HG02642 (cell line): ENCODE measurements around the gene PPP1R3C.

Experiments used
- ATAC-seq: cut with Tn5 transposase; IDR thresholded peaks from one replicate; pipeline ENCODE4 v1.9.1; 2021; ENCODE audit warnings: mild to moderate bottlenecking; ENCODE audit not compliant: unreplicated experiment, poor library complexity

PPP1R3C gene

DNA sequence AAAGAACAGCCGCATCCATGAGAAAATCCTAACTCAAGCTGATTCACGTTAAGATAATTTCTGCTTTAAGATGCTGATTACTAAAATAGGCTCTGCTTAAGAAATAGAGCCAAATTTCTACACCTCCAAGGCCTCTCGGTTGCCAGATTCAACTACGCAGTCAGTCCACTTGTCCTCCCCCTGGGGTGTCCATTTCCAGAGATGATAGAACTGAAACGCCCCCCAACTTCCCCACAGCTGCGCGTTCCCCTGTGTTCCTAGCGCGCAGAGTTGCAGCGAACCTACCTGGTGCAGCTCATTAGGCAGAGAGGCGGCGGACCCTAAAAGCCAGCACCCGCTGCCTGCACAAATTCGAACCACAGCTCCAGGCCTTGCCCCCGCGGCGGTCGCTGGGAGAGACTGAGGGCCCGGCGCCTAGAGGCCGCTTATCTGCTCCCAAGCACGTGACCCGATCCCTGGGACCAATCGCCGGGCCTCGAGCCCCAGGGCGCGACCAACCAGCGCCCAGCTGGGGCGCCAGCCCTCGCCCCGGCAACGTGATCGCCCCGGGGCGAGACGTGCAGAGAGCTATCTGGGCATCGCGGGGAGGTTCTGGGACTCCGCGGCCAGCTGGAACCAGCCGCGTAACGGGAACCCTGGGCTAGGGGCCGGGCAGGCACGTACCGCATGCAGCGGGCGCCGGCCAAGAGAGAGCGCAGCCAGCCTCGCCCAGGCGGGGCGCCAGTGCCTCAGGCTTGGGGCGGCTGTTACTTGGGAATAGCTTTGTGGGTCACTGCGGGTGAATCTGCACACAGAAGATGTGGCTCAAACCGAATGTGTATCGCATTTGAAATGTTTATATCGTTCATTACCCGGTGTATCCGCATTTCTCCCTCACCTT is at the start of gene PPP1R3C:
TSS of gene PPP1R3C (minus strand) at position 401 of the 880 bp plus-strand sequence. CDS start at position 299, 102 bp downstream.
- peak; percentile 88 for ATAC-seq

- ATAC-seq, result no peak
Observed at GRCh38 chr10:91681361-91682276, 48.7 kb upstream of the PPP1R3C start.

GRCh38 chr10:91680487-91680886 is 47.6 kb upstream of the PPP1R3C start:
- no peak for ATAC-seq

DNA sequence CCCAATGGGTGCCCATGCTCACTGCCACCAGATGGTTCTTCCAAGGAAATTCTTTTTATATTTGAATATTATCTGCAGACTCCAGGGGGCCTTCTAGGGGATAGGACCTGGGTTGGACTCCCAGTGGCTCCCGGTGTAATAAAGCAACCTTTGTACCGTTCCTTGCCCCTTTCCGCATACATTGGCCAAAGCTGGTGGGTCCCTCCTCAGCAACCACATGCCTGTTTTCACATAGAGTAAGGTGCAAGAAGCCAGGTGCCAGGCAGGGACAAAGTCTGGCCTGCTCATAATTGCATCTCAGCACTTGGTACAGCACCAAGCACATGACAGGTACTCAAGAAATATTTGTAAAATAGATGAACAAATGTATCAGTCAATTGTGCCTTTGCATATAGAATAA is 46.4 kb upstream of the PPP1R3C start:
- no peak for ATAC-seq

- ATAC-seq, result no peak
Observed at GRCh38 chr10:91677911-91678310, 45.0 kb upstream of the PPP1R3C start.

DNA sequence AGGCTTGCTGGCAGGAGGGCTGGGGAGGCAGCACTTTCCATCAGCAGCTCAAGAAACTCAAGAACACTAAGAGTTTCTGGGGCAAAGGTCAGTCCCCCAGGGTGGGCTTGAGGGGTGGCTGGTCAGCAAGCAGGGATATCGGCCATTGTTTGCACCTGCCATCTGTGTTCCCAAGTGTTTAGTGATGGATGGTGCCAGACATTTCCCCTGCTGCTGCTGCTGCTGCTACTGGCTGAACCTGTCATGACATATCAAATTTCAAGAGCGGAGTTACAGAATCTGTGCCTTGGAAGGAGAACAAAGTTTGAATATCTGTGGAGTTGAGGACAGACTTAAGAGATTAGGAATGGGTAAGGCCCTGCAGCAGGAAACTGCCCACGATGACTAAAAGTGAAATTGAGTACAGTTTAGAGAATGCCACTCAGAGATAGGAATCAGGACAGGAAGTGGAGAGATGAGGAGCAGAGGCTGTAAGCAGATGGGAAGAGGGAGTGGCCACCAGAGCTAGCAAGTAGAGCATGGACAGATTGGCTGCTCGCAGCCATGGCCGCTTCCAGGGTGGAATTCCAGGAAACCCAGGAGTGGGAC is 39.2 kb upstream of the PPP1R3C start:
- no peak for ATAC-seq

DNA sequence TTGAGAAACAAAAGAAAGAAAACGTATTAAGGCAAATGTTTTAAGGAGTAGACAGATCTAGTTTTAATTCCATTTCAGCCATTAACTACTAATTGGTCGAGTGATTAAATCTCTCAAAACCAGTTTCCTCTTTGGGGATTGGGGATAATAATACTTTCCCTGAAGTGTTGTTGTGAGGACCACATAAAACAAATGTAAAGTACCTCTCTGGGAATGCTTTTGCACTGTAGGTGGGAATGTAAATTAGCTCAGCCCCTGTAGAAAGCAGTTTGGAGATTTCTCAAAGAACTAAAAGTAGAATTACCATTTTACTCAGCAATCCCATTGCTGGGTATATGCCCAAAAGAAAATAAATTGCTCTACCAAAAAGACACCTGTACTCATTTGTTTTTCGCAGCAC is 36.0 kb upstream of the PPP1R3C start:
- no peak for ATAC-seq

GRCh38 chr10:91665842-91666241 is 33.0 kb upstream of the PPP1R3C start:
- ATAC-seq, result no peak

DNA sequence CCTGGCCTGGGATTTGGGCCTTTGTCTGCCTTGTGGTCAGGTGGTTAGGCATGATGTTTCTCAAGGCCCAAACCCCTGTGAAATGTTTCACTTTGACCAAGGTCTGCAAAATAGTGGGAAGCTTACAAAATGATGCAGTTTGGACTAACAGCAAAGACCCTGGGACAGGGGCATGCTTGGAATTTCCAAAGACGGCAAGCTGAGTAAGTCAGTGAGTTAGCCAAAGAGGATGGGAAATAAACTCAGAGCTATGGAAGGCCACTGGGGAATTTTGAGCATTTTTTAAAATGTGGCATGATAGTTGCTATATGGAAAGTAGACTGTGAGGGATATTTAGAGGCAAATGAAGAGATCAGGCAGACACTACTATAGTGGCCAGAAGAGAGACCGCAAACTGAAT is 31.6 kb upstream of the PPP1R3C start:
- ATAC-seq, result no peak

DNA sequence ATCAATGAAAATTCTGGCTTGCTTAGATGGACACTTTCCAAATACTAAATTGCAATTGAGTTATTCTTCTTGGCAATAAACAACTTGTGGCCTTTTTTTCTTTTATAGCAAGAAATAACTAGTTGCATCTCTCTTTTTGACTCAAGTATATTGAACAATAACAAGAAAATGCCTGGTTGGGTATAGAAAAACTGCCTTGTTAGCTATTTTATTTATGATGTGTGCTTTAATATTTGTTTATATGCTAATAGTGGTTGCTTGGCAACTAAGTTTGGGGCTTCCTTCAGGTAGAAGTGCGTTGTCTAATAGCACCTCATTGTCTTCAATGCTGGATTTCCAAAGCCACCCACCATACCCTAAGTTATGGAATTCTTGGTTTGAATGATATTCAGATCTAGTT is 30.1 kb upstream of the PPP1R3C start:
- no peak for ATAC-seq

DNA sequence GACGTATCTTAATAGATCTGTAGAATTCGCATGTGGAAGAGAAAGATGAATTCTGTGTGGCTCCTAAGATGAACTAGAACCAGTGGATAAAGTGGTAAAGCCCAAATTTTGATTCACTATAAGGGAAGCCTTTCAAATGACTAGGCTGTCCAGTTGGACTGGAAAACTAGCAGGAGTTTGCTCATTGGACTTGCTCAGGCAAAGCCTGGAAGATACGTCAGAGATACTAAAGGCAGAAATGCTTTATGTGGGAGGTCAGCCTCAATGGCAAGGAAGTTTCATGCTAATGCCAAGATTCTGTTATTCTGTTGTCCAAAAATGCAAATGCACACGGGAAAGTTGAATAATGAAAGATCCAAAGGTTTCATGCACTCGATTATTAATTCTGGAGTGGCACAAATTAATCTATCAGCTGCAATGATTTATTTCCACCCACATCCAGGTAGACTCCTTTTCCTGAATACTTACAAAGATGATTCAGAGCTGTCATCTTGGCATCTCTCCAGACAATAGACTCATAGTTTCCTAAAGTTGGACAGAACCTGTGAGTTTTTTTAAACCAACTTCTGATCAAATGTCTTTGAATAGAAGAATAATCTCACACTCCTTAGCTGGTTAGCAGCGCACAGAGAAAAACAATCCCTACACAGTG is 20.5 kb upstream of the PPP1R3C start:
- no peak for ATAC-seq

GRCh38 chr10:91652364-91652763 is 19.5 kb upstream of the PPP1R3C start:
- ATAC-seq, result no peak

GRCh38 chr10:91643700-91644099 is 10.8 kb upstream of the PPP1R3C start:
- ATAC-seq, result no peak

- no peak for ATAC-seq
Observed at GRCh38 chr10:91642831-91643692, 10.2 kb upstream of the PPP1R3C start.

- no peak for ATAC-seq
Observed at GRCh38 chr10:91636892-91637291, 4.0 kb upstream of the PPP1R3C start.

DNA sequence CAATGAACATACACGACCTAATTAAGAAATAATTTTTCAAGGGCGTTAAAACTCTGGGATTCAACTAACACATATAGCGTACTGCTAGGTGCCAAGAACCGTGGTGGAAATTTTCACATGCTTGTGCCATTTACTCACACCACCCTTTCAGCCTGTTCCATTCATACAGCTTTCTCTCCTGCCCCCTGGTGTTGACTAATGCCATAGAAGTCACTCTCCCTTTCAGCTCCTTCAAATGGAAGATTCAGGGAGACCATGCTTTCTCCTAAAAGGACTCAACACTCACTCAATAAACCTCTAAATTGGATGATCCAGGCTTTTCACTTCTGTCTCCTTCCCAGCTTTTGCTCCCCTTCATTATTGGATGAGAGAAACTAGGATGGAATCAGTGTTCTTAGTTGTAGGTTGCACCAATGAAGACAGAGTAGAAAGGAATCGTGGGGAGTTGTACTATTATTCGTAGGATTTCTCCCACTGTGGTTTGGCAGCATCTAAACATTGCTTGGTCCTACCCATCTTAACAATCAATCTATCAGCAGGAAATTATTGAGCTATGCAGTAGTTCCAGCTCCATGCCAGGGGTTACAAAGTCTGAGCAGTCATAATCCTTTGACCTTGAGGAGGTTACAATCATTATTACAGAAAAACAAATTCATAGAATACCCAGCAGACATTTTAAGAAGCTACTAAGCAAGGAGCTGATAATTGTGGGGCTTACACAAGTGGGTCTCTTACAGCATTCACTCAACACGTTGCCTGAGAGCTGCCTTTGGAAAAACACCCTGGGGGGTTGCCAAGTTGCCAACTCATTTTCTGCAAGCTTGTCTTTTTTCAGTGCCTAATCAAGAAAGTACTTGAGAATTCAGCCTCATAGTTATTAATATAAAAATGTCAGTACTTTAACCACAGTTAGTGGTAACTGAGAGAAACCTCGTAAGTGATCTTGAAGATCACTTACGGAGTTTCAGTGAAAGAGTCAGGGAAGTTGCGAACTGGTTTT is 2.8 kb upstream of the PPP1R3C start:
- ATAC-seq, result peak; percentile 43

GRCh38 chr10:91634898-91635297 is 2.0 kb upstream of the PPP1R3C start:
- no peak for ATAC-seq

DNA sequence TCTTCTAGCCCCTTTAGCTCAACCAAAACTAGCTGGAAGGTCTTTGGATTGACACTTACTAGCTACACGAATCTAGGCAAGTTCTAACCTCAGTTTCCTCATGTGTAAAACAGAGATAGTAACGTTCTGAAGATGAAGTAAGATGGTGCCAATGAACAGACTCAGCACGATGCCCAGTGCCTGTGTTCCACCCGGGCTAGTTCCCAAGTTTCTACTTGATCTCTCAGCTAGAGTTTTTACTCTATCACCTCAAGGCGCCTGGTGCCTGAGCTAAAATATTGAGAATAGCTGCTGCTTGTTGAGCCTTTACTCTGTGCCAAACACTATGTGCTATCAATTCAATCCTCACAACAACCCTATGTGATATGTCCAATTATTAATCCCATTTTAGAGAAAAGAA is 1.4 kb upstream of the PPP1R3C start:
- no peak for ATAC-seq
